Fibroblast of skin of abdomen (primary cell): ENCODE measurements around the gene MYPN.
"Not testable (repeated sequence)": the region's sequence is repeated elsewhere in the genome, so short reads cannot be mapped to it uniquely, and the experiment has no call there.

Source experiments
- DNase-seq: peaks from one replicate; pipeline ENCODE4 v3.0.0-alpha.2; 2013

MYPN gene

GRCh38 chr10:68135362-68135761 lies 26.1 kb downstream of the MYPN start:
- DNase-seq, result peak; percentile 45

- peak; percentile 81 for DNase-seq
Observed at GRCh38 chr10:68135922-68136792, 26.9 kb downstream of the MYPN start.

GRCh38 chr10:68137171-68137570 lies 27.9 kb downstream of the MYPN start:
- DNase-seq, result peak; percentile 55

GRCh38 chr10:68138526-68138925 lies 29.2 kb downstream of the MYPN start:
- no peak for DNase-seq

- DNase-seq, result peak; percentile 78
Observed at GRCh38 chr10:68139448-68140272, 30.4 kb downstream of the MYPN start.

- DNase-seq, result no peak
Observed at GRCh38 chr10:68142761-68143160, 33.5 kb downstream of the MYPN start.

GRCh38 chr10:68144709-68145108 lies 35.4 kb downstream of the MYPN start:
- DNase-seq, result no peak

- no peak for DNase-seq
Observed at GRCh38 chr10:68145705-68146104, 36.4 kb downstream of the MYPN start.

GRCh38 chr10:68146133-68146532 lies 36.8 kb downstream of the MYPN start:
- DNase-seq, result no peak

- no peak for DNase-seq
Observed at GRCh38 chr10:68151453-68151852, 42.2 kb downstream of the MYPN start.

GRCh38 chr10:68153473-68154210 lies 44.4 kb downstream of the MYPN start:
- peak; percentile 91 for DNase-seq

GRCh38 chr10:68154211-68154497 lies 44.9 kb downstream of the MYPN start:
- peak; percentile 64 for DNase-seq

- peak; percentile 22 for DNase-seq
Observed at GRCh38 chr10:68155615-68156210, 46.4 kb downstream of the MYPN start.

GRCh38 chr10:68156373-68157185 lies 47.3 kb downstream of the MYPN start:
- peak; percentile 67 for DNase-seq

GRCh38 chr10:68157522-68157921 lies 48.2 kb downstream of the MYPN start:
- not testable (repeated sequence) for DNase-seq

GRCh38 chr10:68158031-68158430 lies 48.7 kb downstream of the MYPN start:
- no peak for DNase-seq

GRCh38 chr10:68163735-68164134 lies 54.4 kb downstream of the MYPN start:
- DNase-seq, result no peak

- no peak for DNase-seq
Observed at GRCh38 chr10:68165643-68166042, 56.4 kb downstream of the MYPN start.

GRCh38 chr10:68166871-68167585 lies 57.7 kb downstream of the MYPN start:
- no peak for DNase-seq

- no peak for DNase-seq
Observed at GRCh38 chr10:68167586-68168189, 58.4 kb downstream of the MYPN start.
